HG03135 (cell line): Measurements from ENCODE around the gene CUEDC1.

Experiments used
- ATAC-seq: cut with Tn5 transposase; IDR thresholded peaks from one replicate; pipeline ENCODE4 v1.9.1; 2021; ENCODE audit warnings: mild to moderate bottlenecking, moderate library complexity; ENCODE audit not compliant: unreplicated experiment

Gene CUEDC1

GRCh38 chr17:57880086-57880456 lies 75.1 kb downstream of the CUEDC1 start:
- no peak for ATAC-seq

- no peak for ATAC-seq
These were observed 75.7 kb downstream of the CUEDC1 start for GRCh38 chr17:57879437-57880085.

- ATAC-seq, result no peak
These were observed 77.3 kb downstream of the CUEDC1 start for GRCh38 chr17:57877803-57878377.

GRCh38 chr17:57876866-57877237 lies 78.4 kb downstream of the CUEDC1 start:
- no peak for ATAC-seq

GRCh38 chr17:57876023-57876865 lies 79.0 kb downstream of the CUEDC1 start:
- no peak for ATAC-seq

DNA sequence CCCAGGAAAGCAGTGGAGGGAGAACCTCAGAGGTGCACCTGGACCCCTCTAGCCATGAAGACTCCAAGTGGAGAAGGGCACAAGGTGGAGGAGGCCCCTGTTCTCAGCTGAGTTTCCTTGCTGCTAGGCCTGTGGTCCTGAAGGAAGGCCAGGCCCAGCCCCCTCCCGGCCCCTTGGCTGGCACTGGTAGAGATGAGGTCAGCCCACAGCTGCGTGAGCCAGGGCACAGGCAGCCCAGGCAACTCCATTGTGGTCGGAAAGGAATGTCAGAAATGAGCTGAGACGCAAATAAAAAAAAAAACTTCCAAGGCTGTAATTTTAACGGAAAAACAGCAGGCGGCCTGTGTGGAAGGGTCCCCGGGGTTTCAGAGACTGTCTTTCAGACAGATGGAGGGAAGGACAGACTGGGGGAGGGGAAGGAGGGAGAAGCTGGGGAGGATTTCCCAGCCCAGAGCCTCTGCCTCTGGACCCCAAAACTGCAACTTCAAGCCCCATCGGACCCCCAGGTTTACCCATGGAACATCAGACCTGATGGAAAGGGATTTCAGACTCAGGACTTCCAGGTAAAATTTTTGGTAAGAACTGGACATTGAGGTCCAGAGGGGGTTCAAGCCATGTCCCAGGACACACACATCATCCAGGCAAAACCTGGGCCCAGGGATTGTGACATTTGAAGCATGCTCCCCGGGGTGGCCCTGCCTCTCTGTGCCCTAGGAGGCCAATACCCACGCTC lies 79.8 kb downstream of the CUEDC1 start:
- ATAC-seq, result no peak

- ATAC-seq, result no peak
These were observed 80.5 kb downstream of the CUEDC1 start for GRCh38 chr17:57874434-57875289.

GRCh38 chr17:57874058-57874419 lies 81.2 kb downstream of the CUEDC1 start:
- ATAC-seq, result no peak

DNA sequence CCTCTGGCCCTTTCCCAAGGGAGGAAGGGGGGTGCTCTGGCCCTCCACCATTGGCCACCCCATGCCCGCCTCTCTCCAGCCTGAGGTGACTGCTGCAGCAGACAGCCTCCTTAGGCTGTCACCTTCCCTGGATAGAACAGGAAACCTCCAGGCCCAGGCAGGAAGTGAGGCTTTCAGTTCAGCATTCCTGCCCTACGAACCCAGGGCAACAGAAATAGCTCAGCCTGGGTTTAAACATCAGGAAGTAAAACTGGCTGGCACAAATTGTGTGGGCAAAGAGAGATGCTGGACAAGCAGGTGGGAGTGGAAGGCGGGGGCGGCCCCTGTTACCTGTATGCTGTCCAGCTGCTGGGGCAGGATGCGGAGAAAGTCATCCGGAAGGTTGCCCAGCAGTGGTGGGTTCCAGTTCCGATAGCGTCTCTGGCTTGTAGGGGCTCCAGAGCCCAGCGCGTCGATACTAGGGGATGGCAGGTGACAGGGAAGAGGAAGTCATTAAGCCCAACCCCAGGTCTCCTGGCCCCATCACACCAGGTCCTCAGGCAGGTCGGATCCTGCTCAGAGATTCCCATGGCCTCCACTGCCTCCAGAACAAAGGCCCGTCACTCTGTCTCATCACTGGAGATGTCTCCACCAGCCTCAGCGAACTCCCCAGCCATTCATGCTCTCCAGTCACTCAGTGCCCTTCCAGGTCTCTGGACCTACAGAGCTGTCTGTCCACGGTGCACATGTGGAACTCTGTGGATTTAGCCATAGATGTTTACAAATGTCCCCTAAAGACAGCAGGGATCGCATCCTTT lies 81.8 kb downstream of the CUEDC1 start:
- no peak for ATAC-seq

- ATAC-seq, result no peak
These were observed 82.7 kb downstream of the CUEDC1 start for GRCh38 chr17:57872536-57872935.

GRCh38 chr17:57871863-57872262 lies 83.3 kb downstream of the CUEDC1 start:
- no peak for ATAC-seq

- no peak for ATAC-seq
These were observed 84.1 kb downstream of the CUEDC1 start for GRCh38 chr17:57871155-57871554.

DNA sequence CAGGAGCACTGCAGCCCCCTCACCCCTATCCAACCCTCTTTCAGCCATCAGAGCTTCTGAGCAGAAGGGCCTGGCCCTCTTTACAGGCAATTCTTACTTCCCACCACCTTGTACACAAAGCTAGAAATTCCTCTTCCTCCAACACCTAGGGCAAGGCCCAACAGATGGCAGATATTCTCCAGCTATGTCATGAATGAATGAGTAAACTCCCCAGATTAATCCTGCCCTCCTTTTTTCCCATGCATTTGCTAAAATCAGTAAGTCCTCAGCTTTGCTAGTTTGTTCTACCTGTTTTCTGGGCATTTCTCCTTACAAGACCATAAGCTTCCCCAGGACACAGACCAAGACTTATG lies 85.0 kb downstream of the CUEDC1 start:
- ATAC-seq, result no peak

GRCh38 chr17:57869617-57870282 lies 85.5 kb downstream of the CUEDC1 start:
- no peak for ATAC-seq

DNA sequence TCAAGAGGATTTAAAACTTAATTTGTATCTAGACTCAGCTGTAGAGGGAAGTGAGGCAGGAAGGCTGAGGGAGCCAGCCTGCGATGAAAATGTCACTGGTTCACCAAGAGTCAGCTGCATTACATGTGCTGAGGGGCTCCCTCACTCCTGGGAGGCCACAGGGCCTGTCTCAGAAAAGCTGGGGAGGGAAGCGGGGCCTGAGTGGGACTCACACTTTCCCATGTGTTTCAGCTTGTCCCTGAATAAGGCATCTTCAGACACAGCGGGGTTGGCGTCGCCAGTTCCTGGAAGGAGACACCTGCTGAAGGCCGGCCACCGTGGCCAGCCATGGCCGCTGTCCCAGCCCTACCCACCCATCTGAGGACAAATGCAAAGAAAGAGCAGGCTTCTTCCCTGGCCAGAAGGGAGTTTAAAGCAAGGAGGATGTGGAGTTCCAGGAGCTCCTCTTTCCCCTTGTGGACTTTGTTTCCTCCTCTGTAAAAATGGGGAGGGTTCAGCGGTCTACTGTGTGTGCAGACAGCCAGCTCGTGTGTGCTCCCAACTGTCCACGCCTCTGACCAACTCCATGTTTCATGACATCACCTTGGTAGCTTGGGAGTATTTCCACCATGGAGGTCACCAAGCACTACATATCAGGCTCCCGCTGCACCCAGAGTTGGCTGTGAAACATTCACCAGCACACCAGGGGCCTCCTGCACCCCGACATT lies 86.1 kb downstream of the CUEDC1 start:
- no peak for ATAC-seq

- ATAC-seq, result peak; percentile 76
These were observed 87.0 kb downstream of the CUEDC1 start for GRCh38 chr17:57868007-57868909.

DNA sequence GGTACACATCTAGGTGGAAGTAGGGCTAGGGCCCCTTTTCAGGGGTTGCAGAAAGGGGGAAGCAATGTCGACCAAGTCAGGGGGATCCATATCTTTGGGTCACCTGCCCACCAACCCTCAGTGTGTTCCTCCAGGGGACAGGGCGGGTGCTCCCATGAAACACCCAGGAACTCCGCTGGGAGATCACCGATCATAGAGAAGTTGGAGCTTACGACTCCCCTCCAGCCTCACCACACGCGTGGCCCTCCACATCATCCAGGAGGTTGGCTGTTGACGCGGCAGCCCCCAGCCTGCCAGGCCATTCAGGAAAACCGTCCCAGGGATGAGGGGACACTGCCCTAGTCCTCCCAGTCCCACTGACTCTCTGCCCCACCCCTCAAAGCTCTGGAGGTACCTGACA lies 88.1 kb downstream of the CUEDC1 start:
- ATAC-seq, result no peak

DNA sequence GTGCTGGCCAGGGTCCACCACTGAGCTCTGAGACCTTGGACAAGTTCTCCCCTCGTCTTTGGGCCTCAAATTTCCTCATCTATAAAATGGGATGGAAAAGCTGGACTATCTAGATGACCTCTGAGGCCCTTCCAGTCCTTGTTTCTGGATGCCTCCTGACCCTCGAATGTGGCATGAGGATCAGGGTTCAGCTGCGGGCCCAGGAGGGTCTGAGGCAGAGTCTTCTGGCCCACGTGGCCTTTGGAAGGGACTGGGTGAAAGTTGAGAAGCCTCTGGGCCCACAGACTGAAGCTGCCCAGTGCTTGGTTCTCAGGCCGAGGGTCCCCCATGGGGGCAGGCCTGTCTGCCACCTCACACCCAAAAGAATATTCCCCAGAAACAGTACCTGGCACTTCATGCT lies 88.5 kb downstream of the CUEDC1 start:
- ATAC-seq, result no peak
